ENCODE results near the gene OR8J1.

DNA sequence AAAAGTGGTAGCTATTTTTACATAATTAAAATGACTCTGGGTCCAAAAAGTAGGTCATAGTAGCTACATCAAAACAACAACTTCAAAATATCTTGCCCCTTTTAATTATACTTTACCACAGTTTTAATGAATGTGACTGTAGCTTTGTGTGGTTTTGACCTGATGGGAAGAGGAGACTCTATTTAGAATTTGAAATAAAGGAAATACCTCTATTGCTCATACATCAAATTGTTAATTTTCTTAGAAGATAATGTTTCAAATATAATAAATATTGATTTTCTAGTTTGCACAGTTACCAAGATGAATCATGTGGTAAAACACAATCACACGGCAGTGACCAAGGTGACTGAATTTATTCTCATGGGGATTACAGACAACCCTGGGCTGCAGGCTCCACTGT, 8.4 kb upstream of the OR8J1 start, which contains the start of gene OR8K1:
- TF ChIP-seq POLR2AphosphoS5 (IDR thresholded peaks at IDR 0.05; ENCODE audit: low read depth, low read length) (no peak), EP300 (IDR thresholded peaks at IDR 0.05; ENCODE audit: borderline replicate concordance in 1 of 2, low read depth in 1 of 2, low read length in 1 of 2) (no peak), GATA2 (CRISPR knock-in tag; IDR thresholded peaks at IDR 0.05) (no peak), RAD21 (IDR thresholded peaks at IDR 0.05; ENCODE audit: low read length) (no peak), NRF1 (IDR thresholded peaks at IDR 0.05; ENCODE audit: low read depth, low read length) (no peak), SMC3 (IDR thresholded peaks at IDR 0.05; ENCODE audit: low read depth, low read length) (no peak), SIN3A (IDR thresholded peaks at IDR 0.05; ENCODE audit: borderline replicate concordance, low read depth, low read length) (no peak), FOXJ3 (CRISPR knock-in tag; IDR thresholded peaks at IDR 0.05) (no peak), EZH2phosphoT487 (IDR thresholded peaks at IDR 0.05; ENCODE audit: borderline replicate concordance, low read depth) (no peak), MXI1 (IDR thresholded peaks at IDR 0.05; ENCODE audit: low read depth, low read length) (no peak)
- TF ChIP-seq, protein P1, sequence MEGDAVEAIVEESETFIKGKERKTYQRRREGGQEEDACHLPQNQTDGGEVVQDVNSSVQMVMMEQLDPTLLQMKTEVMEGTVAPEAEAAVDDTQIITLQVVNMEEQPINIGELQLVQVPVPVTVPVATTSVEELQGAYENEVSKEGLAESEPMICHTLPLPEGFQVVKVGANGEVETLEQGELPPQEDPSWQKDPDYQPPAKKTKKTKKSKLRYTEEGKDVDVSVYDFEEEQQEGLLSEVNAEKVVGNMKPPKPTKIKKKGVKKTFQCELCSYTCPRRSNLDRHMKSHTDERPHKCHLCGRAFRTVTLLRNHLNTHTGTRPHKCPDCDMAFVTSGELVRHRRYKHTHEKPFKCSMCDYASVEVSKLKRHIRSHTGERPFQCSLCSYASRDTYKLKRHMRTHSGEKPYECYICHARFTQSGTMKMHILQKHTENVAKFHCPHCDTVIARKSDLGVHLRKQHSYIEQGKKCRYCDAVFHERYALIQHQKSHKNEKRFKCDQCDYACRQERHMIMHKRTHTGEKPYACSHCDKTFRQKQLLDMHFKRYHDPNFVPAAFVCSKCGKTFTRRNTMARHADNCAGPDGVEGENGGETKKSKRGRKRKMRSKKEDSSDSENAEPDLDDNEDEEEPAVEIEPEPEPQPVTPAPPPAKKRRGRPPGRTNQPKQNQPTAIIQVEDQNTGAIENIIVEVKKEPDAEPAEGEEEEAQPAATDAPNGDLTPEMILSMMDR (IDR thresholded peaks at IDR 0.05) = no peak
- TF ChIP-seq, protein P2, sequence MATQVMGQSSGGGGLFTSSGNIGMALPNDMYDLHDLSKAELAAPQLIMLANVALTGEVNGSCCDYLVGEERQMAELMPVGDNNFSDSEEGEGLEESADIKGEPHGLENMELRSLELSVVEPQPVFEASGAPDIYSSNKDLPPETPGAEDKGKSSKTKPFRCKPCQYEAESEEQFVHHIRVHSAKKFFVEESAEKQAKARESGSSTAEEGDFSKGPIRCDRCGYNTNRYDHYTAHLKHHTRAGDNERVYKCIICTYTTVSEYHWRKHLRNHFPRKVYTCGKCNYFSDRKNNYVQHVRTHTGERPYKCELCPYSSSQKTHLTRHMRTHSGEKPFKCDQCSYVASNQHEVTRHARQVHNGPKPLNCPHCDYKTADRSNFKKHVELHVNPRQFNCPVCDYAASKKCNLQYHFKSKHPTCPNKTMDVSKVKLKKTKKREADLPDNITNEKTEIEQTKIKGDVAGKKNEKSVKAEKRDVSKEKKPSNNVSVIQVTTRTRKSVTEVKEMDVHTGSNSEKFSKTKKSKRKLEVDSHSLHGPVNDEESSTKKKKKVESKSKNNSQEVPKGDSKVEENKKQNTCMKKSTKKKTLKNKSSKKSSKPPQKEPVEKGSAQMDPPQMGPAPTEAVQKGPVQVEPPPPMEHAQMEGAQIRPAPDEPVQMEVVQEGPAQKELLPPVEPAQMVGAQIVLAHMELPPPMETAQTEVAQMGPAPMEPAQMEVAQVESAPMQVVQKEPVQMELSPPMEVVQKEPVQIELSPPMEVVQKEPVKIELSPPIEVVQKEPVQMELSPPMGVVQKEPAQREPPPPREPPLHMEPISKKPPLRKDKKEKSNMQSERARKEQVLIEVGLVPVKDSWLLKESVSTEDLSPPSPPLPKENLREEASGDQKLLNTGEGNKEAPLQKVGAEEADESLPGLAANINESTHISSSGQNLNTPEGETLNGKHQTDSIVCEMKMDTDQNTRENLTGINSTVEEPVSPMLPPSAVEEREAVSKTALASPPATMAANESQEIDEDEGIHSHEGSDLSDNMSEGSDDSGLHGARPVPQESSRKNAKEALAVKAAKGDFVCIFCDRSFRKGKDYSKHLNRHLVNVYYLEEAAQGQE (IDR thresholded peaks at IDR 0.05; ENCODE audit: low read depth, low read length) = no peak
- TF ChIP-seq, protein P3, sequence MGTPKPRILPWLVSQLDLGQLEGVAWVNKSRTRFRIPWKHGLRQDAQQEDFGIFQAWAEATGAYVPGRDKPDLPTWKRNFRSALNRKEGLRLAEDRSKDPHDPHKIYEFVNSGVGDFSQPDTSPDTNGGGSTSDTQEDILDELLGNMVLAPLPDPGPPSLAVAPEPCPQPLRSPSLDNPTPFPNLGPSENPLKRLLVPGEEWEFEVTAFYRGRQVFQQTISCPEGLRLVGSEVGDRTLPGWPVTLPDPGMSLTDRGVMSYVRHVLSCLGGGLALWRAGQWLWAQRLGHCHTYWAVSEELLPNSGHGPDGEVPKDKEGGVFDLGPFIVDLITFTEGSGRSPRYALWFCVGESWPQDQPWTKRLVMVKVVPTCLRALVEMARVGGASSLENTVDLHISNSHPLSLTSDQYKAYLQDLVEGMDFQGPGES (IDR thresholded peaks at IDR 0.05; ENCODE audit: low read depth, low read length) = no peak

Measured in SK-N-SH (cell line).